HG02759 (cell line): Measurements from ENCODE around the gene XKR3.
"Not testable (repeated sequence)": the region's sequence is repeated elsewhere in the genome, so short reads cannot be mapped to it uniquely, and the experiment has no call there.

Source experiments
- ATAC-seq: cut with Tn5 transposase; IDR thresholded peaks from one replicate; pipeline ENCODE4 v1.9.1; 2021; ENCODE audit warnings: mild to moderate bottlenecking, moderate library complexity; ENCODE audit not compliant: unreplicated experiment

The XKR3 gene

GRCh38 chr22:16824716-16825687 is at the start of gene XKR3:
Gene XKR3, minus strand, starts transcription at chr22:16825411. Its CDS starts 17,338 bp downstream, at chr22:16808073.
- peak; percentile 64 for ATAC-seq

GRCh38 chr22:16869640-16870039 is 44.4 kb upstream of the XKR3 start:
- not testable (repeated sequence) for ATAC-seq

- ATAC-seq = no peak
Measured at GRCh38 chr22:16866167-16866566, 41.0 kb upstream of the XKR3 start.

GRCh38 chr22:16856851-16857250 is 31.6 kb upstream of the XKR3 start:
- ATAC-seq = not testable (repeated sequence)

- no peak for ATAC-seq
Measured at GRCh38 chr22:16854631-16855030, 29.4 kb upstream of the XKR3 start.

GRCh38 chr22:16851268-16851996 is 26.2 kb upstream of the XKR3 start:
- not testable (repeated sequence) for ATAC-seq

GRCh38 chr22:16847271-16847670 is 22.1 kb upstream of the XKR3 start:
- ATAC-seq = no peak

- ATAC-seq = no peak
Measured at GRCh38 chr22:16845881-16846280, 20.7 kb upstream of the XKR3 start.

GRCh38 chr22:16845465-16845864 is 20.3 kb upstream of the XKR3 start:
- ATAC-seq = no peak

- no peak for ATAC-seq
Measured at GRCh38 chr22:16844529-16844928, 19.3 kb upstream of the XKR3 start.

GRCh38 chr22:16838073-16838472 is 12.9 kb upstream of the XKR3 start:
- no peak for ATAC-seq

- ATAC-seq = no peak
Measured at GRCh38 chr22:16834971-16835370, 9.8 kb upstream of the XKR3 start.

GRCh38 chr22:16831257-16831656 is 6.0 kb upstream of the XKR3 start:
- ATAC-seq = no peak

- no peak for ATAC-seq
Measured at GRCh38 chr22:16829985-16830384, 4.8 kb upstream of the XKR3 start.

- ATAC-seq = no peak
Measured at GRCh38 chr22:16828876-16829275, 3.7 kb upstream of the XKR3 start.

GRCh38 chr22:16827506-16827905 is 2.3 kb upstream of the XKR3 start:
- no peak for ATAC-seq

GRCh38 chr22:16819249-16819648 is 6.0 kb downstream of the XKR3 start:
- no peak for ATAC-seq

GRCh38 chr22:16818538-16818937 is 6.7 kb downstream of the XKR3 start:
- no peak for ATAC-seq

- ATAC-seq = no peak
Measured at GRCh38 chr22:16815073-16815472, 10.1 kb downstream of the XKR3 start.

GRCh38 chr22:16810188-16810802 is 14.9 kb downstream of the XKR3 start:
- ATAC-seq = no peak

GRCh38 chr22:16808744-16809143 is 16.5 kb downstream of the XKR3 start:
- no peak for ATAC-seq
